Astrocyte (in vitro differentiated cells and primary cell): ENCODE data around the gene TOM1L2.

Experiments
- EZH2 ChIP-seq: IDR thresholded peaks from 2 replicates; pipeline ENCODE4 v1.6.1; 2012; ENCODE audit warnings: mild to moderate bottlenecking, low read length, inconsistent platforms; ENCODE audit not compliant: insufficient read depth
- TF ChIP-seq, protein P1 (sequence below): IDR thresholded peaks from 2 replicates; pipeline ENCODE4 v1.5.1; 2011; ENCODE audit warnings: low read depth, mild to moderate bottlenecking, inconsistent platforms, low read length, moderate library complexity; ENCODE audit not compliant: insufficient read depth

DNA sequence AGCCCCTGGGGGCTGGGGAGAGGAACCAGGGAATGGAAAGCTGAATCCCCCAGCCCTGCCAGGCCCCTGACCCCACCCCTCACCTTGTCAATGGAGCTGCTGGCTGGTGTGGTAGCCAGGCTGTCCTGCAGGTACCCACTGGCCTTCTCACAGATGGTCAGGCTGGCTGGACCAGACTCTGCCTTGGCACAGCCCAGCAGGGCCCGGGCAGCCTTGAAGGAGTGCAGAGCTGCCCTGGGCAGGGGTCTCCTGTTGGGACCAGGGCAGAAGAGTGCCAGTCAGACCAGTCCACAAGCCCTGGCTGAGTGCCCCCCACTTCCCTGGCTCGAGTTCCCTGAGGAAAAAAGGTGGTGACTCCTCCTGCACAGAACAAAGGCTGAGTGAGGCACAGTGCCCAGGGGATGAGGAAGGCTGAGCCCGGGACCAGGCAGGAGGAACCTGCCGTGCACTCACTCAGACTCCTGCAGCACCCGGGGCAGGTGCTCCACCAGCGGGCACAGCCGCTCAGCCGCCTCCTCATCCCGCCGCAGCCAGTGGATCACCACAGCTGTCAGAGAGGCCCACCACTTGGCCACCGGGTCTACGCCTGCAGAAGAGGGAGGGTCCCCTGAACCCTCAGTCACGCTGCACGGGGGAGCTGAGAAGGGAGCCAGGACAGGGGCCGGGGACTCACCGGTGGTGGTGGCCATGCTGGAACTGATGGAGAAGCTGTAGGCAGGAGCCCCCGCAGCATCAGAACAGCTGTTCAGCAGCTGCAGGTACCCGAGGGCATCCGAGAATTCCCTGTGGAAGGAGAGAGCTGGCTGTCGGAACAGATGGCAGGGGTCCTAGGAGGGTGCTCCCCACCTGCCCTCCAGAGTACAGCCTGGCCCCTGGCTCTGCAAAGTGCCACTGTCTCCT, 157.8 kb downstream of the TOM1L2 start:
- TF ChIP-seq, protein P1, sequence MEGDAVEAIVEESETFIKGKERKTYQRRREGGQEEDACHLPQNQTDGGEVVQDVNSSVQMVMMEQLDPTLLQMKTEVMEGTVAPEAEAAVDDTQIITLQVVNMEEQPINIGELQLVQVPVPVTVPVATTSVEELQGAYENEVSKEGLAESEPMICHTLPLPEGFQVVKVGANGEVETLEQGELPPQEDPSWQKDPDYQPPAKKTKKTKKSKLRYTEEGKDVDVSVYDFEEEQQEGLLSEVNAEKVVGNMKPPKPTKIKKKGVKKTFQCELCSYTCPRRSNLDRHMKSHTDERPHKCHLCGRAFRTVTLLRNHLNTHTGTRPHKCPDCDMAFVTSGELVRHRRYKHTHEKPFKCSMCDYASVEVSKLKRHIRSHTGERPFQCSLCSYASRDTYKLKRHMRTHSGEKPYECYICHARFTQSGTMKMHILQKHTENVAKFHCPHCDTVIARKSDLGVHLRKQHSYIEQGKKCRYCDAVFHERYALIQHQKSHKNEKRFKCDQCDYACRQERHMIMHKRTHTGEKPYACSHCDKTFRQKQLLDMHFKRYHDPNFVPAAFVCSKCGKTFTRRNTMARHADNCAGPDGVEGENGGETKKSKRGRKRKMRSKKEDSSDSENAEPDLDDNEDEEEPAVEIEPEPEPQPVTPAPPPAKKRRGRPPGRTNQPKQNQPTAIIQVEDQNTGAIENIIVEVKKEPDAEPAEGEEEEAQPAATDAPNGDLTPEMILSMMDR = no peak
- no peak for TF ChIP-seq EZH2
